Measurements from ENCODE around the gene INPP5D. TPM values are rescaled to one million over a fixed set of nuclear protein-coding genes. Genes with fewer than 3 reads are reported as not detected.

INPP5D gene
- polyA plus RNA-seq, 2 of the 4 experiments (the other 2 are of a cell fraction), result 0.26 to 0.53 TPM

GRCh38 chr2:233223059-233223894 lies 163.1 kb downstream of the INPP5D start:
- H3K4me3 ChIP-seq, result no peak overlapping the region
- ChIA-PET POLR2A (no interaction called here), CTCF (interaction anchor here (1.0 to 1.3 kb wide), 4 partner anchors 12 to 243 kb away, joined by 3 to 6 read pairs (median 3); no protein-coding TSS in a partner anchor)
- no peak for FAIRE-seq
- no peak for ATAC-seq
- H3K27ac ChIP-seq, result no peak overlapping the region
- WGBS (ENCODE audit: missing lambda C conversion rate), result 74% methylated on average over 14 of the region's 14 CpGs
- no peak overlapping the region for H3K4me2 ChIP-seq
- H3K9me3 ChIP-seq, result no peaks in the 10 kb centered on the region
- TF ChIP-seq CHD4 (IDR thresholded peaks at IDR 0.05; ENCODE audit: borderline replicate concordance), result no peak
- no peak for TF ChIP-seq HDAC2 (IDR thresholded peaks at IDR 0.05)
- TF ChIP-seq ELK1 (IDR thresholded peaks at IDR 0.05; ENCODE audit: low read depth, low read length), result no peak
- TF ChIP-seq SREBF2 (IDR thresholded peaks at IDR 0.05), result no peak
- TF ChIP-seq RNF2 (IDR thresholded peaks at IDR 0.05; ENCODE audit: borderline replicate concordance, low read depth), result no peak
- TF ChIP-seq GATA3 (IDR thresholded peaks at IDR 0.05; ENCODE audit: borderline replicate concordance), result no peak
- TF ChIP-seq CEBPB (IDR thresholded peaks at IDR 0.05), result no peak
- no peak for TF ChIP-seq JUN (IDR thresholded peaks at IDR 0.05)
- no peak for TF ChIP-seq HES2 (IDR thresholded peaks at IDR 0.05)
- no peak for TF ChIP-seq SMC3 (IDR thresholded peaks at IDR 0.05)
- no peak for TF ChIP-seq RAD21 (conservative IDR thresholded peaks at IDR 0.05 in 1 of 2, IDR thresholded peaks at IDR 0.05 in 1 of 2)
- no peak for TF ChIP-seq ATOH8 (CRISPR knock-in tag; IDR thresholded peaks at IDR 0.05; ENCODE audit: low read depth)
- TF ChIP-seq FOSB (CRISPR knock-in tag; IDR thresholded peaks at IDR 0.05), result no peak
- no peak for TF ChIP-seq CTCF (IDR thresholded peaks at IDR 0.05)
- peaks cover 8% of the 10 kb centered on the region; the same call in 1 of the 3 replicates for H3K4me1 ChIP-seq
- no peak for DNase-seq (ENCODE audit: low read depth in 1 of 2, low spot score in 1 of 2)

GRCh38 chr2:233225230-233226068 lies 165.3 kb downstream of the INPP5D start:
- no peaks in the 10 kb centered on the region for H3K9me3 ChIP-seq
- DNase-seq (ENCODE audit: low read depth in 1 of 2, low spot score in 1 of 2) (no peak), FAIRE-seq (no peak), ATAC-seq (no peak)
- POLR2A ChIA-PET, result interaction anchor here (0.6 kb wide), 1 partner anchor 89 kb away, joined by 4 read pairs; no protein-coding TSS in a partner anchor
- TF ChIP-seq RFX5 (IDR thresholded peaks at IDR 0.05), result no peak
- peaks cover 8% of the 10 kb centered on the region; the same call in 1 of the 3 replicates for H3K4me1 ChIP-seq
- CTCF ChIA-PET, result no interaction called here
- H3K4me3 ChIP-seq, result no peak overlapping the region
- WGBS (ENCODE audit: missing lambda C conversion rate), result 63% methylated on average over 5 of the region's 5 CpGs
- H3K27ac ChIP-seq, result no peak overlapping the region
- no peak overlapping the region for H3K4me2 ChIP-seq

- ChIA-PET CTCF (no interaction called here), POLR2A (no interaction called here)
- H3K9me3 ChIP-seq, result no peaks in the 10 kb centered on the region
- H3K4me3 ChIP-seq, result no peak overlapping the region
- FAIRE-seq (no peak), ATAC-seq (no peak), DNase-seq (ENCODE audit: low read depth in 1 of 2, low spot score in 1 of 2) (no peak)
- H3K4me1 ChIP-seq, result peaks cover 5% of the 10 kb centered on the region; the same call in 1 of the 3 replicates
- no peak overlapping the region for H3K27ac ChIP-seq
- H3K4me2 ChIP-seq, result no peak overlapping the region
- 93% methylated on average over 2 of the region's 2 CpGs for WGBS (ENCODE audit: missing lambda C conversion rate)
- TF ChIP-seq JUN (IDR thresholded peaks at IDR 0.05), result no peak
- no peak for TF ChIP-seq EHMT2 (IDR thresholded peaks at IDR 0.05; ENCODE audit: low read depth)
- no peak for TF ChIP-seq PBX3 (IDR thresholded peaks at IDR 0.05)
- TF ChIP-seq HOXA7 (CRISPR knock-in tag; IDR thresholded peaks at IDR 0.05), result no peak
- no peak for TF ChIP-seq KDM1A (IDR thresholded peaks at IDR 0.05; ENCODE audit: low read depth)
- no peak for TF ChIP-seq FOSB (CRISPR knock-in tag; IDR thresholded peaks at IDR 0.05)
- no peak for TF ChIP-seq RCOR1 (IDR thresholded peaks at IDR 0.05; ENCODE audit: low read depth, low read length)
- TF ChIP-seq CBX2 (IDR thresholded peaks at IDR 0.05; ENCODE audit: borderline replicate concordance, low read depth), result no peak
- TF ChIP-seq ELK1 (IDR thresholded peaks at IDR 0.05; ENCODE audit: low read depth, low read length), result no peak
- no peak for TF ChIP-seq ZNF302 (CRISPR knock-in tag; IDR thresholded peaks at IDR 0.05)
- TF ChIP-seq TFCP2L1 (CRISPR knock-in tag; IDR thresholded peaks at IDR 0.05), result no peak
- TF ChIP-seq HOXB13 (CRISPR knock-in tag; IDR thresholded peaks at IDR 0.05; ENCODE audit: low read depth), result no peak
- TF ChIP-seq JUNB (IDR thresholded peaks at IDR 0.05), result no peak
These were observed 166.4 kb downstream of the INPP5D start for GRCh38 chr2:233226511-233227031.

Data from A549 (cell line).